Loucy (cell line): ENCODE data around the gene QRFP.

ENCODE experiments used
- EZH2phosphoT487 ChIP-seq: fragments of 200-600 bp; IDR thresholded peaks from 2 replicates; pipeline ENCODE4 v1.6.1; 2018; ENCODE audit warnings: antibody characterized with exemption, mild to moderate bottlenecking, moderate library complexity, borderline replicate concordance
- TF ChIP-seq, protein P1 (sequence below): fragments of 200-600 bp; sonication (generic); conservative IDR thresholded peaks from 2 replicates; pipeline ENCODE4 v1.5.1; 2014; ENCODE audit warnings: mild to moderate bottlenecking, antibody characterized with exemption, low read length

- TF ChIP-seq, protein P1, sequence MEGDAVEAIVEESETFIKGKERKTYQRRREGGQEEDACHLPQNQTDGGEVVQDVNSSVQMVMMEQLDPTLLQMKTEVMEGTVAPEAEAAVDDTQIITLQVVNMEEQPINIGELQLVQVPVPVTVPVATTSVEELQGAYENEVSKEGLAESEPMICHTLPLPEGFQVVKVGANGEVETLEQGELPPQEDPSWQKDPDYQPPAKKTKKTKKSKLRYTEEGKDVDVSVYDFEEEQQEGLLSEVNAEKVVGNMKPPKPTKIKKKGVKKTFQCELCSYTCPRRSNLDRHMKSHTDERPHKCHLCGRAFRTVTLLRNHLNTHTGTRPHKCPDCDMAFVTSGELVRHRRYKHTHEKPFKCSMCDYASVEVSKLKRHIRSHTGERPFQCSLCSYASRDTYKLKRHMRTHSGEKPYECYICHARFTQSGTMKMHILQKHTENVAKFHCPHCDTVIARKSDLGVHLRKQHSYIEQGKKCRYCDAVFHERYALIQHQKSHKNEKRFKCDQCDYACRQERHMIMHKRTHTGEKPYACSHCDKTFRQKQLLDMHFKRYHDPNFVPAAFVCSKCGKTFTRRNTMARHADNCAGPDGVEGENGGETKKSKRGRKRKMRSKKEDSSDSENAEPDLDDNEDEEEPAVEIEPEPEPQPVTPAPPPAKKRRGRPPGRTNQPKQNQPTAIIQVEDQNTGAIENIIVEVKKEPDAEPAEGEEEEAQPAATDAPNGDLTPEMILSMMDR, result no peak
- no peak for TF ChIP-seq EZH2phosphoT487
Observed at GRCh38 chr9:130921300-130921988, 24.8 kb upstream of the QRFP start.
